Keratinocyte (primary cell): ENCODE results near the gene UBR2. TPM values are rescaled to one million over a fixed set of nuclear protein-coding genes. Genes with fewer than 3 reads are reported as not detected.

Experiments
- DNase-seq: peaks from one replicate; pipeline ENCODE4 v3.0.0-alpha.2; 2011; ENCODE audit warnings: low read depth, missing footprints, low spot score
- FAIRE-seq: peaks from 2 replicates; lab custom pipeline; 2011; peaks lifted over from hg19 to GRCh38; lab: Jason Lieb, UNC
- H2AFZ ChIP-seq: 2 replicates; pipeline ENCODE4 v1.6.0; 2012; ENCODE audit warnings: low read length, control low read depth, inconsistent platforms; ENCODE audit not compliant: control insufficient read depth
- H3K27ac ChIP-seq: 2 replicates; pipeline ENCODE4 v1.5.1; 2011; ENCODE audit warnings: low read length; ENCODE audit not compliant: control insufficient read depth, insufficient read depth
- H3K27me3 ChIP-seq: 3 replicates; pipeline ENCODE4 v1.6.0; 2011; ENCODE audit warnings: low read length; ENCODE audit not compliant: control insufficient read depth, insufficient read depth; ENCODE audit errors: extremely low read depth
- H3K36me3 ChIP-seq, 2 experiments: 2 replicates in 1 of 2; 3 replicates in 1 of 2; pipeline ENCODE4 v1.5.1; 2011; ENCODE audit warnings: low read length in 2 of 2, mild to moderate bottlenecking in 1 of 2; ENCODE audit not compliant: control insufficient read depth in 2 of 2, insufficient read depth in 2 of 2; ENCODE audit errors: extremely low read depth in 1 of 2
- H3K4me1 ChIP-seq: 3 replicates; pipeline ENCODE4 v1.5.1; 2011; ENCODE audit warnings: low read length; ENCODE audit not compliant: control insufficient read depth, insufficient read depth; ENCODE audit errors: extremely low read depth
- H3K4me2 ChIP-seq: 3 replicates; pipeline ENCODE4 v1.6.0; 2011; ENCODE audit warnings: low read depth, low read length; ENCODE audit not compliant: control insufficient read depth, insufficient read depth; ENCODE audit errors: extremely low read depth
- H3K4me3 ChIP-seq, 3 experiments: fragments of 200-600 bp in 1 of 3; sonication (generic) in 1 of 3; 2 replicates in 2 of 3; 3 replicates in 1 of 3; pipeline ENCODE4 v1.5.1; 2011 to 2016; ENCODE audit warnings: low read length in 3 of 3, mild to moderate bottlenecking in 3 of 3, control low read depth in 2 of 3, inconsistent platforms in 1 of 3, low read depth in 1 of 3, mixed read lengths in 1 of 3, mixed run types in 1 of 3, moderate library complexity in 1 of 3; ENCODE audit not compliant: control insufficient read depth in 2 of 3, insufficient read depth in 2 of 3; ENCODE audit errors: extremely low read depth in 1 of 3
- H3K79me2 ChIP-seq: 2 replicates; pipeline ENCODE4 v1.6.0; 2012; ENCODE audit warnings: low read length; ENCODE audit not compliant: control insufficient read depth, insufficient read depth
- H3K9ac ChIP-seq: 3 replicates; pipeline ENCODE4 v1.6.0; 2011; ENCODE audit warnings: low read length; ENCODE audit not compliant: control insufficient read depth, insufficient read depth; ENCODE audit errors: extremely low read depth
- H3K9me1 ChIP-seq: 3 replicates; pipeline ENCODE4 v1.6.0; 2011; ENCODE audit warnings: low read length; ENCODE audit not compliant: control insufficient read depth, insufficient read depth; ENCODE audit errors: extremely low read depth
- H3K9me3 ChIP-seq: 2 replicates; pipeline ENCODE4 v1.5.1; 2012; ENCODE audit warnings: low read depth, low read length; ENCODE audit not compliant: control insufficient read depth
- H4K20me1 ChIP-seq: 3 replicates; pipeline ENCODE4 v1.6.0; 2011; ENCODE audit warnings: low read length; ENCODE audit not compliant: control insufficient read depth, insufficient read depth; ENCODE audit errors: extremely low read depth
- EZH2 ChIP-seq: IDR thresholded peaks from one replicate; pipeline ENCODE4 v1.6.1; 2012; ENCODE audit warnings: inconsistent platforms, mild to moderate bottlenecking, low read length, moderate library complexity
- dilution Hi-C: fragments of 300-500 bp; cut with MboI; formaldehyde crosslinking; loops from one replicate; pipeline ENCODE4 v1.7.0; 2020; ENCODE audit warnings: low sequenced_read_pairs; ENCODE audit not compliant: extremely low pct_ligation_motif_present
- polyA plus RNA-seq, 5 experiments: library from polyadenylated mRNA; depleted of rRNA in 3 of 5; stranded (reverse) in 3 of 5; stranded (forward) in 1 of 5; unstranded in 1 of 5; fragments of >200 nt; gene quantifications; 1 replicate in 1 of 5; 2 replicates in 3 of 5; 3 replicates in 1 of 5; pipeline versions ENCODE4 v1.2.1 to v1.2.3, GENCODE V29; 2011 to 2012; ENCODE audit warnings: missing spikeins in 2 of 5, low read depth in 1 of 5, low replicate concordance in 1 of 5
- TF ChIP-seq, protein P1 (sequence below), 3 experiments: IDR thresholded peaks in 1 of 3; conservative IDR thresholded peaks in 1 of 3; optimal IDR thresholded peaks in 1 of 3; 2 replicates in 2 of 3; 3 replicates in 1 of 3; pipeline versions ENCODE3 to v1.5.1; 2011; ENCODE audit warnings: low read length in 3 of 3, mild to moderate bottlenecking in 3 of 3, moderate library complexity in 2 of 3, control low read depth in 1 of 3, inconsistent platforms in 1 of 3; ENCODE audit not compliant: insufficient read depth in 2 of 3; ENCODE audit errors: extremely low read depth in 1 of 3

Gene UBR2
- polyA plus RNA-seq, 1 donor (not counting 4 experiments of a cell fraction or from before 2014, with no cell fraction given) = 21.6 TPM

DNA sequence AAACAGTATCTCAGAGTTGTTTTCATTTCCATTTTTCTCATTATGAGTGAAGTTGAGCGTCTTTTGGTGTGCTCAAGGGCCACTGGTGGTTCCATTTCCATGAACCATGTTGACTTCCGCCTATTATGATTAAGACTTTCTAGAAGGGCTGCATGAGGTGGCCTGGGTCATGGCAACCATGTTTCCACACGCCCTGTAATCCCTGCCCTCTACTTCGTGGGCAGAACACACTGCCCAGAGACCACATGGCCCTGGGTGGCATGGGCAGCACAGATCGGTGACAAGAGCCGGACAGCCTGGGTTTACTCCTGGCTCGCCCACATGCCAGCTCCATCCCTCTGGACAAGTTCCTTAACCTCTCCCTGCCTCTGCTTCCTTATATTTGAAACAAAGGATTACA, 143.8 kb downstream of the UBR2 start:
- no peaks in the 10 kb centered on the region for H3K9me1 ChIP-seq
- no peaks in the 10 kb centered on the region for H3K27me3 ChIP-seq
- H3K9me3 ChIP-seq = peaks cover 2% of the 10 kb centered on the region
- DNase-seq (no peak), FAIRE-seq (no peak)
- H3K4me2 ChIP-seq = no peak overlapping the region
- H3K79me2 ChIP-seq = no peaks in the 10 kb centered on the region
- no peaks in the 10 kb centered on the region for H4K20me1 ChIP-seq
- dilution Hi-C loops = no loop called here
- H3K27ac ChIP-seq = no peak overlapping the region
- no peak overlapping the region for H3K4me3 ChIP-seq
- H3K36me3 ChIP-seq = no peaks in the 10 kb centered on the region
- H2AFZ ChIP-seq = no peak overlapping the region
- no peak overlapping the region for H3K9ac ChIP-seq
- H3K4me1 ChIP-seq = peaks cover 7% of the 10 kb centered on the region
- TF ChIP-seq EZH2 = no peak
- TF ChIP-seq, protein P1, sequence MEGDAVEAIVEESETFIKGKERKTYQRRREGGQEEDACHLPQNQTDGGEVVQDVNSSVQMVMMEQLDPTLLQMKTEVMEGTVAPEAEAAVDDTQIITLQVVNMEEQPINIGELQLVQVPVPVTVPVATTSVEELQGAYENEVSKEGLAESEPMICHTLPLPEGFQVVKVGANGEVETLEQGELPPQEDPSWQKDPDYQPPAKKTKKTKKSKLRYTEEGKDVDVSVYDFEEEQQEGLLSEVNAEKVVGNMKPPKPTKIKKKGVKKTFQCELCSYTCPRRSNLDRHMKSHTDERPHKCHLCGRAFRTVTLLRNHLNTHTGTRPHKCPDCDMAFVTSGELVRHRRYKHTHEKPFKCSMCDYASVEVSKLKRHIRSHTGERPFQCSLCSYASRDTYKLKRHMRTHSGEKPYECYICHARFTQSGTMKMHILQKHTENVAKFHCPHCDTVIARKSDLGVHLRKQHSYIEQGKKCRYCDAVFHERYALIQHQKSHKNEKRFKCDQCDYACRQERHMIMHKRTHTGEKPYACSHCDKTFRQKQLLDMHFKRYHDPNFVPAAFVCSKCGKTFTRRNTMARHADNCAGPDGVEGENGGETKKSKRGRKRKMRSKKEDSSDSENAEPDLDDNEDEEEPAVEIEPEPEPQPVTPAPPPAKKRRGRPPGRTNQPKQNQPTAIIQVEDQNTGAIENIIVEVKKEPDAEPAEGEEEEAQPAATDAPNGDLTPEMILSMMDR (optimal IDR thresholded peaks at IDR 0.05 in 1 of 3, IDR thresholded peaks at IDR 0.05 in 1 of 3, conservative IDR thresholded peaks at IDR 0.05 in 1 of 3; ENCODE audit: extremely low read depth in 1 of 3, insufficient read depth in 2 of 3, low read length in 3 of 3) = no peak

GRCh38 chr6:42708096-42708495, 144.3 kb downstream of the UBR2 start:
- TF ChIP-seq EZH2 = no peak
- TF ChIP-seq, protein P1 (optimal IDR thresholded peaks at IDR 0.05 in 1 of 3, IDR thresholded peaks at IDR 0.05 in 1 of 3, conservative IDR thresholded peaks at IDR 0.05 in 1 of 3; ENCODE audit: extremely low read depth in 1 of 3, insufficient read depth in 2 of 3, low read length in 3 of 3) = no peak
- Histone ChIP-seq H2AFZ (no peak overlapping the region), H3K9me1 (no peaks in the 10 kb centered on the region), H4K20me1 (no peaks in the 10 kb centered on the region), H3K79me2 (no peaks in the 10 kb centered on the region), H3K36me3 (no peaks in the 10 kb centered on the region), H3K9me3 (peaks cover 2% of the 10 kb centered on the region), H3K27me3 (no peaks in the 10 kb centered on the region), H3K9ac (no peak overlapping the region), H3K27ac (no peak overlapping the region), H3K4me3 (no peak overlapping the region), H3K4me1 (peaks cover 7% of the 10 kb centered on the region), H3K4me2 (no peak overlapping the region)
- no peak for DNase-seq
- no peak for FAIRE-seq
- dilution Hi-C loops = no loop called here
